Adipocyte (in vitro differentiated cells): Measurements from ENCODE around the gene POLA1.

Source experiments
- DNase-seq: peaks from one replicate; pipeline ENCODE4 v3.0.0-alpha.2; 2015; ENCODE audit warnings: low read depth
- H3K27me3 ChIP-seq: replicated peaks from 2 replicates; pipeline ENCODE4 v1.7.0; 2013; ENCODE audit warnings: mild to moderate bottlenecking, low read length, moderate library complexity; ENCODE audit not compliant: control insufficient read depth, insufficient read depth
- H3K36me3 ChIP-seq: 2 replicates; pipeline ENCODE4 v1.7.0; 2013; ENCODE audit warnings: low read length, mild to moderate bottlenecking, moderate library complexity; ENCODE audit not compliant: control insufficient read depth, insufficient read depth, severe bottlenecking
- H3K4me1 ChIP-seq: 2 replicates; pipeline ENCODE4 v1.7.0; 2013; ENCODE audit warnings: mild to moderate bottlenecking, low read length, moderate library complexity; ENCODE audit not compliant: control insufficient read depth, insufficient read depth
- H3K4me3 ChIP-seq: 2 replicates; pipeline ENCODE4 v1.7.0; 2013; ENCODE audit warnings: mild to moderate bottlenecking, low read length, moderate library complexity
- H3K9ac ChIP-seq: 2 replicates; pipeline ENCODE4 v1.7.0; 2013; ENCODE audit warnings: mild to moderate bottlenecking, low read length, moderate library complexity
- H3K9me3 ChIP-seq: 2 replicates; pipeline ENCODE4 v1.7.0; 2013; ENCODE audit warnings: mild to moderate bottlenecking, low read length, moderate library complexity; ENCODE audit not compliant: control insufficient read depth

Gene POLA1

DNA sequence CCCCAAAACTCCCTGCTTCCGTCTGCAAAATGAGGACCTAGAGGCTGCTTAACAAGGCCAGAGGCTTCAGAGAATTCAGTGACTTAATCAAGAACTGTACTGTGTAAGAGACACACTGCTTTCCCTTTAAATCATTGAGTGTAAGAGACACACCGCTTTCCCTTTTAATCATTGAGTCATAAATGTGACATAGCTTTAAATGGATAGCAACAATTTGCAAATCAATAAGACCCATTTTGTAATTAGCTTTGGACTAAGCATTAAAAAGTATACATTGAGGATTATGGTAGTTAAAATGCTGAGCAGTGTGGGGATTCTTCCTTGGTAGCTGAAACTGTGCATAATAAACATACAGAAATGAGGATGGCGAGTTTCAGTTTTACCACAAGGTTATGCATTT lies 290.2 kb downstream of the POLA1 start:
- H3K9ac ChIP-seq = no peak overlapping the region
- no peaks in the 10 kb centered on the region for H3K27me3 ChIP-seq
- no peaks in the 10 kb centered on the region for H3K36me3 ChIP-seq
- H3K4me3 ChIP-seq = no peak overlapping the region
- DNase-seq = no peak
- no peaks in the 10 kb centered on the region for H3K9me3 ChIP-seq
- no peaks in the 10 kb centered on the region for H3K4me1 ChIP-seq

DNA sequence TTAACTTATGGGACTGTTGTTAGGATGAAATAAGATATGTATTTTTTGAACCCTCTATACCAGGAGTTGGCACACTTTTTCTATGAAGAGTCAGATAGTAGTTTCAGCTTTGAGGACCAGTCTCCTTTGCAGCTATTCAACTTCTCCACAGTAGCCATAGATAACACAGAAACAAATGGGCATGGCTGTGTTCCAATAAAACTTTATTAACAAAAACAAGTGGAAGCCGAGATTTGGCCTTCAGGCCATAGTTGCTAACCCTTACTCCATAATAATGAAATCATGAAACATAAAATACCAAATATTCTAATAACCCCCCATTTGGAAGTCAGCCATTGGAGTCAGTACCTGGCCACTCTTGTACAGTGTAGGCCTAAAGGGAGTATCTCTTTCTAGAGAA lies 291.4 kb downstream of the POLA1 start:
- no peak for DNase-seq
- no peaks in the 10 kb centered on the region for H3K27me3 ChIP-seq
- no peak overlapping the region for H3K4me3 ChIP-seq

DNA sequence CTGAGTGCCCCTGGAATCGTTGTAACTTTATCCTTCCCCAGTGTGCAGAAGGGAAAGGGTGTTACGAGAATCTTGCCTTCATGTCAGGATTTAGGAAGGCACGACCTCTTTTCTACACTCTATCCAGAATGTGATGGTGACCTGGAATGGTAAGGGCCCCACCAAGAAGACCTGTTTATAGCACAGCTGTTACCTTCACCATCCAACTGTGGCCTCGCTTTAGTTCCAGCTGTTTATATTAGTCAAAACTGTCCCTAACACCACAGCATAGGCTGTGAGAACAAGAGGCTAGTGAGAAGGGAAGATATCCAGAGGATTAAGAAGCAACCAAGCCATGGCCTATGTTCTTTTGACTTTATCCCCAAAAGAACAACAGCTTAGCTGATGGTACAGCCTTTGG lies 294.0 kb downstream of the POLA1 start:
- no peaks in the 10 kb centered on the region for H3K27me3 ChIP-seq

More for the DNA sequence above, 291.4 kb downstream of the POLA1 start:
- Histone ChIP-seq H3K9ac (no peak overlapping the region), H3K4me1 (no peaks in the 10 kb centered on the region), H3K36me3 (no peaks in the 10 kb centered on the region), H3K9me3 (no peaks in the 10 kb centered on the region)

DNA sequence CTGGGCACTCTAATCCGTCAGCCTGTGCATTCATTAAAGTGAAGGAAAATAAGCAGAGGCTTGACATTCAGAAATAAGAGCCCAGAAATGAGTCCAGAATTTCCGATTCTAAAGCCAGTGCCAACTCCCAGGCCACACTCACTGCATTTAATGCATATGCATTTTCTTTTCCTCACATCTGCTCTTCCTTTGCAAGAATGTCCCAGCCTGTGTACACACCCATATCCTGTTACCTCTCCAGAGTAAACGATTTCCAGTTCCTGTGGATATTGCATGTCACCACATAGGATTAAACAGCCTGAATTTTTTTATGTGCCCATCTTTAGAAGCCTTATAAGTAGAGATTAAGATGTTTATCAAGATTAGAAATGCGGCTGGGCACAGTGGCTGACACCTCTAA lies 294.6 kb downstream of the POLA1 start:
- peak; percentile 10 for DNase-seq
- H3K9me3 ChIP-seq = no peaks in the 10 kb centered on the region
- H3K9ac ChIP-seq = no peak overlapping the region
- H3K27me3 ChIP-seq = peaks cover 3% of the 10 kb centered on the region
- no peaks in the 10 kb centered on the region for H3K4me1 ChIP-seq
- no peak overlapping the region for H3K4me3 ChIP-seq
- no peaks in the 10 kb centered on the region for H3K36me3 ChIP-seq

More for the DNA sequence above, 294.0 kb downstream of the POLA1 start:
- Histone ChIP-seq H3K9me3 (no peaks in the 10 kb centered on the region), H3K4me3 (no peak overlapping the region), H3K9ac (no peak overlapping the region), H3K36me3 (no peaks in the 10 kb centered on the region), H3K4me1 (no peaks in the 10 kb centered on the region)
- no peak for DNase-seq

DNA sequence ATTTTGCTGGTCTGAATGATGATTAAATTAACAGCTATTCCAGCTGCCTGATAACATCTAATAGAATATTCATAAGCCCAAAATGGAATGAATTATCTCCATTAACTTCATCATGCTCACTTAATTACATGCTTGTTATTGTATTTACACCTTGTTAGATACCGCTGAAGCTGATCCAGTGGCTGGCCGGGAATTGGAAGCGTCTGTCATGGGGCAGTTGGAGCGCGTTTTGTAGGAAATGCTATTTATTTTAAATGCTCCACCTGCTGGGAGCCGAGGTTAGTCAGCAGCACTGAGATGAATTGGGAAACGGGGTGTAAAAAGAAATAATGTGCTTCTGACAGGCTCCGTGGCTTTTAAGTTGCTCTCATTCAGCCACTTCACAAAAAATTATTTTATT lies 296.8 kb downstream of the POLA1 start:
- Histone ChIP-seq H3K9ac (no peak overlapping the region), H3K4me1 (no peaks in the 10 kb centered on the region), H3K36me3 (no peaks in the 10 kb centered on the region), H3K27me3 (peaks cover 5% of the 10 kb centered on the region), H3K9me3 (no peaks in the 10 kb centered on the region), H3K4me3 (no peak overlapping the region)
- no peak for DNase-seq

DNA sequence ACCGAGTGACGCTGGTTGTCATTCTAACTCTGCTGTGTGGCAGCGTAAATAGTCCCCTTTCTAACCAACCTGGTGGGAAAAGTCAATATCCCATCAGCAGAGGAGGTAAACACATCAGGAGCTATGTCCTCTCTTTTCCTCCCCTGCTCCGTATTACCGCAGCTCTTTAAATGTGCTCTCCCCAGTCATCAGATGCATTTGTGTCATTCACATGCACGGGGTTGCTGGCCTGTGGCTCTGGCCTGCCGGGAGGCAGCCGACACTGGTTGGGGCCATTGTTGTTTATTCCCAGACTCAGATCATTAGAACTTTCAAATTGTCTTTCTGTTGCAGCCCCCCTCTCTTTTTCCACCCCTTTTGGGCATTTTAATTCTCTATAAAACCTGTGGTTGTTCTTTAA lies 300.2 kb downstream of the POLA1 start:
- H3K9ac ChIP-seq = no peak overlapping the region
- H3K4me1 ChIP-seq = no peaks in the 10 kb centered on the region
- peaks cover 12% of the 10 kb centered on the region for H3K27me3 ChIP-seq
- H3K36me3 ChIP-seq = no peaks in the 10 kb centered on the region
- no peak overlapping the region for H3K4me3 ChIP-seq
- no peak for DNase-seq
- no peaks in the 10 kb centered on the region for H3K9me3 ChIP-seq

DNA sequence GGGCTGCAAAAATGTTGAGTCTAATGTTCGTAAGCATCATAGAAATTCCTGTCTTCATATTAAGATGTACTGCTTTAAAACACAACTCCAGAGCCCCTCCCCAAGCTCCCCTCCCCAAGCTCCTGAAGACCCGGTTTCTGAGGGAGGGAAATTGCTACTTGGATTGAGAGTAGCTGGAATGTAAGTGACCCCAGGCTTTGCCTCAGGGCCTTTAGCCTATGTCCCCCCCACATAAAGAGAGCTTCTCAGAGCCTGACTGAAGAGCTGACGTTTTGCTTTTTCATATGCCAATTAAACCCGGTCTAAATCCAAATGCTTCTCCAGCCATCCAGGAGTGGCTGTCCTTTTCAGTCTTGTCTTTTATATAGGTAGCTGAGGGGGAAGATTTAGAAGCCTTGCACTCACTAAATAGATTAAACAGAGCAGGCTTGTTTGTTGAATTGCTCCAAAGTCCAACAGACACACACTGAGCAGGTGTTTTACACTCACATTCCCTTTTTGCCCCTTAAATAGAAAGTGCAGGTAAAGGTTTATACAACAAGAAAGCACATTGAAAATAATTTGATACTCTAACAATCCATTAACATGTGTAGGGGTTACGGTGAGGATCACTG lies 302.5 kb downstream of the POLA1 start:
- no peak overlapping the region for H3K9ac ChIP-seq
- H3K4me1 ChIP-seq = no peaks in the 10 kb centered on the region
- H3K4me3 ChIP-seq = no peak overlapping the region
- H3K36me3 ChIP-seq = no peaks in the 10 kb centered on the region
- no peaks in the 10 kb centered on the region for H3K9me3 ChIP-seq
- peaks cover 26% of the 10 kb centered on the region for H3K27me3 ChIP-seq
- no peak for DNase-seq

DNA sequence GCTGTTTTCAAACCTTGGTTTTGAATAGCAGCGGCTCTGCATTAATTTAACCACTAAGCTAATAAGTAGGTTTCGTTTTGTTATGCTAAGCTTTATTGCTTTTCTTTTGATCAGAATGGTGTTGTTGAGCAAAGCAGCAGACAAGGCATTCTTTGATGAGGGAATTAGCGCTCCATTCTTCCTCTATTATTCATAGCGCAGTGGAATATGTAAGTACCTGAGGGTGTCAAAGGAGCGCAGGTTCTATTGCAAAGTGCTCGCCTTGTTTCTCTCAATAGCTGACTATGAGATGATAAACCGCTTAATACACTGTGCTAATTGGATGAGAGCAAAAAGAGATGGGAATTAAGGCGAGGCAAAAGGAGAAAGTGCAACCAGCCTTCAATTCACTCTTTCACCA lies 305.8 kb downstream of the POLA1 start:
- H3K36me3 ChIP-seq = no peaks in the 10 kb centered on the region
- DNase-seq = no peak
- H3K4me3 ChIP-seq = no peak overlapping the region
- no peaks in the 10 kb centered on the region for H3K4me1 ChIP-seq
- H3K9me3 ChIP-seq = no peaks in the 10 kb centered on the region
- H3K27me3 ChIP-seq = peaks cover 39% of the 10 kb centered on the region
- no peak overlapping the region for H3K9ac ChIP-seq

DNA sequence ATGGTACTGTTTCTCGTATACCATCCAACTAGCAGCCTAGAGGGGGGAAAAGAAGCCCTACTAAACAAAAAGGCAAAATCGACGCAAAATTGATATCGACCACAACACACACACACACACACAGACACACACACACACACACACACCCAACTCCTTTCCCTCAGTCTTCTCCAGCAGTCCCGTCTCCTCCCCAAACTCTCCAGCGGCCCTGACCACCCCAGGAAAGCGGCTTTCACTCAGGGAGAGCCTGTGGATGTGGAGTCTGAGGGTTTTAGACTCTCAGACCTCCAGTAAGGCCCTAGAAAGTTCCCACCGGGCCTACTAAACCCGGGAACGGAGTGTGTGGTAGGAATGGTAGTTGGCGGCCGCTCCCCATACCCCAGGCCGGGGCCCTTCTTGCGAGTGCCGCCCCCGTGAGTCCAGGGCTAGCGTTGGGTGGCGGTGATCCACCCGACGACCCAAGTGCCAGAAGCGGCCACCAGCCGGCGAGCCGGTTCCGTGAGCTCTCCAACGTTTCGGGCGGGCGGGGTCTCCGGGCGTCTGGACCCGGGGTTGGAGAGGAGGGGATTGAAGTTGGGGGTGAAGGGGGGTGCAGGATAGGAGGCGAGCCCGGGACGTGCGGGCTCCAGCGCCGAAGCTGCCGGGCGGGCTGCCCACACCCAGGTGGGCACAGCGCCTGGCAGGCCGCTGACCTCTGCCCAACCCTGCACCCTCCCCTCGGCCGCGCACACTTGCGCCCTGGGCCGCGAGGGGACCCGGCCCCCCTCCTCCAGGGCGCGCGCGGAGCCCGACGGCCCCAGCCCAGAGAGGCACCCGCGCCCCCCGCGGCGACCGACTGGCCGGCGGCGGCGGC lies 308.3 kb downstream of the POLA1 start:
- no peak overlapping the region for H3K9ac ChIP-seq
- H3K27me3 ChIP-seq = peaks cover 47% of the 10 kb centered on the region
- DNase-seq = no peak
- H3K9me3 ChIP-seq = no peaks in the 10 kb centered on the region
- no peaks in the 10 kb centered on the region for H3K36me3 ChIP-seq
- no peaks in the 10 kb centered on the region for H3K4me1 ChIP-seq
- no peak overlapping the region for H3K4me3 ChIP-seq

DNA sequence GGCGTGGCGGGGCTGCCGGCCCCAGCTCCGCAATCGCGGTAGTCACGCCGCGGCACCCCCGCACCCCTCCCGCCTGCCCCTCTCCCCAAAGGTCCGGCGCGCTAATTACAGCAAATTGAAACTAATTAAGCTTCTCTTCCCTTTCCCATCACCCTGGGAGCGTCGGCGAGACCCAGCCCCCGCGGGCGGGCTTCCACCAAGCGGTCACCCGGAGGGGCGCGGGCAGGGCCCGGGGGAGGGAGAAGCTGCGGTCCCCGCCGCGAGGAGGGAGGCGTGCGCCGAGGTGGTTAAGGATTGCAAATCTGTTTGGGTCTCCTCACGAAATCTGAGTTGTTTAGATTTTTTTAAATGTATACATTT lies 308.9 kb downstream of the POLA1 start:
- Histone ChIP-seq H3K4me3 (no peak overlapping the region), H3K9ac (no peak overlapping the region), H3K27me3 (peaks cover 51% of the 10 kb centered on the region), H3K9me3 (no peaks in the 10 kb centered on the region), H3K36me3 (no peaks in the 10 kb centered on the region), H3K4me1 (no peaks in the 10 kb centered on the region)
- no peak for DNase-seq

DNA sequence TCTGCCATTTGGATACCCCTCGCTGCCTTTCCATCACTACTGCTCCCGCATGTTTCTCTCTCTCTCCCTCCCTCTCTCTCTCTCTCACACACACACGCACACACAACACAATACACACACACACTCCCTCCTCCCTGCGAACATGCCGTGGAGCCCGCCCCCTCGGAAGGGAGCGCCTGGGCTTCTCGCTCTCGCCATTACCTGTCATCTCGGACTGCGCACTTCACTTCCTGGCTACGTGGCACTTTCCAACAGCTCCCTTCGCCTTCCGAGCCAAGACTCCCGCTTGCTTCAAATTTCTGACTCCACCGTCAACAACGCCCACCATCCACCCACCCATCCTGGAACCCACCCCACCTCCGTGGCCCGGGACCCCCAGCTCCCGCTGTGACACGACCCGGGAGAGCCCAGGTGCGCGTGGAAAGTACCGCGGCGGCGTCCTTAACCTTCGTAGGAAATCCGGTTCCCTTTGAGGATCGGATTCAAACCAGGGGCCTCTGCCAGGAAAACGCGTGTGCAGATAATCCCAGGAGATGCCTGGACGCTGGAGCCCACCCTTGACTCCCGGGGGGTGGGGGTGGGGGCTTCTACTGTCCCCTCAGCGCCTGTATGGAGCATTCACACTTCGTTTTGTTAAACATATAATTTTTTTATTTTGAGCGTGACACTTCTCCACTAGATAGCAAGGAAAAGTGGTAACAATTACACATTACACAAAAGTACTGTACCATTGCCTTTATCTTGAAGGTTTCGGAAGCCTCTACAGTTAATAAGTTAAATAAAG lies 309.5 kb downstream of the POLA1 start:
- Histone ChIP-seq H3K4me3 (no peak overlapping the region), H3K4me1 (no peaks in the 10 kb centered on the region), H3K9me3 (no peaks in the 10 kb centered on the region), H3K9ac (no peak overlapping the region), H3K36me3 (no peaks in the 10 kb centered on the region), H3K27me3 (peaks cover 58% of the 10 kb centered on the region)
- DNase-seq = no peak
